ENCODE data around the gene LARP4.

LARP4 gene

DNA sequence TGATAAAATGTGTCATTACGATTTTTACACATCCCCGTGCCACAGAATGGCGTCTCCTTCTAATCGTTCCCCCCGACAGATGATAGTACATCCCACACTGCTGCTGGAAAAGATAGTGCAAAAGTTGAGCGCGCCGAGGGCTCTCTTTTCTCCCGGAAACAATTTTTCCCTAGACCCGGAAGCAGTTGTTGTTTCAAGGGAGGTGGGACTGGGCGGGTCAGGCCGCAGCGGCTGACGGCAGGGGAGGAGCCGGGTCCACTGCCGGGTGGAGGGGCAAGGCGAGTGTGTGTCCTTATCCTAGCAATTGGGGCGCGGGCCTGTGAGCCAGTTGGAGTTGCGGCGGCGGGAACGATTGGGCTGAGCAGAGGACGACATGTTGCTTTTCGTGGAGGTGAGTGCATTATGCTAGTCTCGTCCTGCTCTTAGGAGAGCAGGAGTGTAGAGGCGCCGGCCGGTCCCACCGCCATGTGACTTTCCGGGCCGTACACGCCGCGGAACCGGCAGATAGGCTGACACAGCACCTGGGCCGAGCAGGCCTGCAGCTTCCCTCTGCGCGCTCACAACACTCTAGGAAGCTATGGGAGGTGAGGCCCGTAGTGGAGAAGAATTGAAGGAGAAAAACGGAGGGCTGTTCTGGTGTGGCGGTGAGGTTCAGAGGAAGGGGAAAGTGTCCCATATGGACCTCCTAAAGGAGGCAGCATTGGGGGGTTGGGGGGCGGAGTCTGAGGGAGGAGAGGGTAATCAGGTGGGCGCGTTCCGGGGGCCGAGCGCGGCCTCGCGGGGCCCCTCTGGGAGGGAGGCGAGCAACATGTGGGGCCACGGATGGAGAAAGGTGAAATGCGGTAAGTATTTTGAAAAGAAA lies at the start of gene LARP4 (continued):
- no peak for TF ChIP-seq ZNF132 (tag by site-specific recombination; IDR thresholded peaks at IDR 0.05; ENCODE audit: borderline replicate concordance)
- no peak for TF ChIP-seq ZNF426 (tag by site-specific recombination; IDR thresholded peaks at IDR 0.05)
- no peak for TF ChIP-seq ZNF114 (tag by site-specific recombination; IDR thresholded peaks at IDR 0.05)
- TF ChIP-seq ZNF138 (tag by site-specific recombination; IDR thresholded peaks at IDR 0.05; ENCODE audit: borderline replicate concordance) = no peak
- TF ChIP-seq, protein P1, sequence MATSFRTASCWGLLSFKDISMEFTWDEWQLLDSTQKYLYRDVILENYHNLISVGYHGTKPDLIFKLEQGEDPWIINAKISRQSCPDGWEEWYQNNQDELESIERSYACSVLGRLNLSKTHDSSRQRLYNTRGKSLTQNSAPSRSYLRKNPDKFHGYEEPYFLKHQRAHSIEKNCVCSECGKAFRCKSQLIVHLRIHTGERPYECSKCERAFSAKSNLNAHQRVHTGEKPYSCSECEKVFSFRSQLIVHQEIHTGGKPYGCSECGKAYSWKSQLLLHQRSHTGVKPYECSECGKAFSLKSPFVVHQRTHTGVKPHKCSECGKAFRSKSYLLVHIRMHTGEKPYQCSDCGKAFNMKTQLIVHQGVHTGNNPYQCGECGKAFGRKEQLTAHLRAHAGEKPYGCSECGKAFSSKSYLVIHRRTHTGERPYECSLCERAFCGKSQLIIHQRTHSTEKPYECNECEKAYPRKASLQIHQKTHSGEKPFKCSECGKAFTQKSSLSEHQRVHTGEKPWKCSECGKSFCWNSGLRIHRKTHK (tag by site-specific recombination; IDR thresholded peaks at IDR 0.05) = no peak
- TF ChIP-seq ZFHX2 (tag by site-specific recombination; conservative IDR thresholded peaks at IDR 0.05) = peak; percentile 88
- 0 out of 2 replicates have a peak, but pooled peaks have one; percentile 45 for TF ChIP-seq INSM2 (tag by site-specific recombination; IDR thresholded peaks at IDR 0.05)
- no peak for TF ChIP-seq ZNF549 (tag by site-specific recombination; IDR thresholded peaks at IDR 0.05)
- TF ChIP-seq ZNF169 (tag by site-specific recombination; IDR thresholded peaks at IDR 0.05) = no peak
- TF ChIP-seq, protein P2, sequence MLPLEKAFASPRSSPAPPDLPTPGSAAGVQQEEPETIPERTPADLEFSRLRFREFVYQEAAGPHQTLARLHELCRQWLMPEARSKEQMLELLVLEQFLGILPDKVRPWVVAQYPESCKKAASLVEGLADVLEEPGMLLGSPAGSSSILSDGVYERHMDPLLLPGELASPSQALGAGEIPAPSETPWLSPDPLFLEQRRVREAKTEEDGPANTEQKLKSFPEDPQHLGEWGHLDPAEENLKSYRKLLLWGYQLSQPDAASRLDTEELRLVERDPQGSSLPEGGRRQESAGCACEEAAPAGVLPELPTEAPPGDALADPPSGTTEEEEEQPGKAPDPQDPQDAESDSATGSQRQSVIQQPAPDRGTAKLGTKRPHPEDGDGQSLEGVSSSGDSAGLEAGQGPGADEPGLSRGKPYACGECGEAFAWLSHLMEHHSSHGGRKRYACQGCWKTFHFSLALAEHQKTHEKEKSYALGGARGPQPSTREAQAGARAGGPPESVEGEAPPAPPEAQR (tag by site-specific recombination; IDR thresholded peaks at IDR 0.05) = no peak; the same call in 1 of the 2 replicates
- peak; percentile 65 for TF ChIP-seq KLF10 (tag by site-specific recombination; IDR thresholded peaks at IDR 0.05)
- peak; percentile 94 for TF ChIP-seq PRDM4 (tag by site-specific recombination; IDR thresholded peaks at IDR 0.05)
- TF ChIP-seq ZNF37A (tag by site-specific recombination; IDR thresholded peaks at IDR 0.05) = no peak
- TF ChIP-seq KLF9 (tag by site-specific recombination; IDR thresholded peaks at IDR 0.05; ENCODE audit: low read depth) = peak; percentile 79
- peak; percentile 96 for TF ChIP-seq ZFP69B (tag by site-specific recombination; IDR thresholded peaks at IDR 0.05)
- peak; percentile 91 for TF ChIP-seq ZEB2 (tag by site-specific recombination; IDR thresholded peaks at IDR 0.05)
- TF ChIP-seq MEIS1 (CRISPR knock-in tag; IDR thresholded peaks at IDR 0.05; ENCODE audit: borderline replicate concordance) = no peak
- 0 out of 2 replicates have a peak, but pooled peaks have one; percentile 13 for TF ChIP-seq ZBTB7A (tag by site-specific recombination; IDR thresholded peaks at IDR 0.05; ENCODE audit: low read depth)
- TF ChIP-seq ZNF266 (tag by site-specific recombination; IDR thresholded peaks at IDR 0.05; ENCODE audit: low read depth) = no peak
- no peak for TF ChIP-seq ZNF791 (tag by site-specific recombination; IDR thresholded peaks at IDR 0.05)
- TF ChIP-seq GLI4 (tag by site-specific recombination; IDR thresholded peaks at IDR 0.05) = peak; percentile 83; the same call in 1 of the 2 replicates
- no peak for TF ChIP-seq ZNF585B (tag by site-specific recombination; IDR thresholded peaks at IDR 0.05)
- TF ChIP-seq ZNF514 (tag by site-specific recombination; IDR thresholded peaks at IDR 0.05) = no peak
- TF ChIP-seq ZFP41 (tag by site-specific recombination; IDR thresholded peaks at IDR 0.05; ENCODE audit: borderline replicate concordance) = no peak
- TF ChIP-seq ZNF530 (tag by site-specific recombination; IDR thresholded peaks at IDR 0.05; ENCODE audit: low read depth) = no peak
- TF ChIP-seq SCRT1 (tag by site-specific recombination; IDR thresholded peaks at IDR 0.05; ENCODE audit: borderline replicate concordance) = peak; percentile 95
- TF ChIP-seq HOXD13 (CRISPR knock-in tag; IDR thresholded peaks at IDR 0.05; ENCODE audit: borderline replicate concordance) = no peak
- no peak for TF ChIP-seq ZNF449 (tag by site-specific recombination; IDR thresholded peaks at IDR 0.05)
- TF ChIP-seq, protein P3, sequence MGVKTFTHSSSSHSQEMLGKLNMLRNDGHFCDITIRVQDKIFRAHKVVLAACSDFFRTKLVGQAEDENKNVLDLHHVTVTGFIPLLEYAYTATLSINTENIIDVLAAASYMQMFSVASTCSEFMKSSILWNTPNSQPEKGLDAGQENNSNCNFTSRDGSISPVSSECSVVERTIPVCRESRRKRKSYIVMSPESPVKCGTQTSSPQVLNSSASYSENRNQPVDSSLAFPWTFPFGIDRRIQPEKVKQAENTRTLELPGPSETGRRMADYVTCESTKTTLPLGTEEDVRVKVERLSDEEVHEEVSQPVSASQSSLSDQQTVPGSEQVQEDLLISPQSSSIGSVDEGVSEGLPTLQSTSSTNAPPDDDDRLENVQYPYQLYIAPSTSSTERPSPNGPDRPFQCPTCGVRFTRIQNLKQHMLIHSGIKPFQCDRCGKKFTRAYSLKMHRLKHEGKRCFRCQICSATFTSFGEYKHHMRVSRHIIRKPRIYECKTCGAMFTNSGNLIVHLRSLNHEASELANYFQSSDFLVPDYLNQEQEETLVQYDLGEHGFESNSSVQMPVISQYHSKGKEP (tag by site-specific recombination; IDR thresholded peaks at IDR 0.05) = no peak
- no peak for TF ChIP-seq ZNF48 (tag by site-specific recombination; IDR thresholded peaks at IDR 0.05)

Data from HEK293 (cell line).